NCI-H1436 treated with DMSO at 0.1 percent for 48 hours (cell line): ENCODE data around the gene COL11A1.

Source experiments
- DNase-seq: peaks from one replicate; lab custom pipeline; 2025; lab: John Stamatoyannopoulos, UW

Gene COL11A1

GRCh38 chr1:102901996-102902395, 206.3 kb downstream of the COL11A1 start:
- no peak for DNase-seq

GRCh38 chr1:102899935-102900334, 208.4 kb downstream of the COL11A1 start:
- DNase-seq, result no peak

GRCh38 chr1:102897557-102897956, 210.8 kb downstream of the COL11A1 start:
- no peak for DNase-seq

GRCh38 chr1:102896771-102897170, 211.6 kb downstream of the COL11A1 start:
- no peak for DNase-seq

DNA sequence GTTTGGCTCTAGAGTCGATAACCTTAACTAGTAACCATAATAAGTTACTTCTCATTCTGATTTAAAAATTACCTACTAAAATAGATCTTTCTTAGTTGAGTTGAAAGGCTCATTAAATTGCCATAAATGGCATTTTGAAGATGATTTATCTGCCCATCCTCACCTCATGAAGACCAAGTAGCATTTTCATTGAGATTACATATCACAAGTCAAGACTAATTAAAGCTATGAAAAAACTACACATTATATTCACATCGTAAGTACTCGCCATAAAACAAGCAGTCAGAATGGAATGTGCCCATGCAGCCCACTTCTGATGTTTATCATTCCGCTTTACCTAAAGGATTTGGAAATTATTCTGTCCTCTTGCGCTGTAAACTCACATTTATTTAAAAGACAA, 212.0 kb downstream of the COL11A1 start:
- no peak for DNase-seq

DNA sequence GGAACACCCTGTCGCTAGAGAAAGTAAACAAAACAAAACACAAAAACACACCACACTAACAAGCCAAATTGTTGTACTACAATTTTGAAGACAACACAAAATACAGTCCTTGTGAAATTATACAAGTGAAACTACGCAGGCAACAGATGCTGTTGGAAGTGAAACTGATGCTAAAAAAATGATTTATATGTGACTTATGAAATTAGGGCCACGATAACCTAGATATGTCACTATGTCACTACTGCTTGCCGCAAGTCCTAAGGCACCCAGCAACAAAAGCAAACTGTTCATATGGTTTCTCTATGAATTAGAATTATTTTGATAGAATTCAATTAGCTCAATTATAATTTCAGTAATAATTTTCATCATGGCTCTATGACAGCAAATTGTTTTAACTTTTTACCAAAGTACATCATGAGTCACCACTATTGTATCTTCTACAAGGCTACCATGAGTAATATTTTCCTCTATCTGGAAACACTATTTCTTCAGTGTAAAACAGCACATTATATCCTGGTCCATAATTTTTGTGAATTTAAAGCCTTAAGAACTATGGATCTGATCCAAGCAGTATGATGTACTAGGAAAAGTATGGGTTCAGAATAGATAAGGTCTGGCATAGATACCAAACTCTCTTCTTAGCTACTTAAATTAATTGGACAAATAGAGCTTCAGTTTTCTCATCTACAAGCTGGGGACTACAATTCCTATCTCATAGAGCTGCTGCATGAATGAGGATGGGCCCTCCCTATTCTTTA, 216.3 kb downstream of the COL11A1 start:
- DNase-seq, result no peak

- DNase-seq, result no peak
Measured at GRCh38 chr1:102886638-102887037, 221.7 kb downstream of the COL11A1 start.

GRCh38 chr1:102884238-102884637, 224.1 kb downstream of the COL11A1 start:
- no peak for DNase-seq

GRCh38 chr1:102879439-102879993, 228.8 kb downstream of the COL11A1 start:
- no peak for DNase-seq

DNA sequence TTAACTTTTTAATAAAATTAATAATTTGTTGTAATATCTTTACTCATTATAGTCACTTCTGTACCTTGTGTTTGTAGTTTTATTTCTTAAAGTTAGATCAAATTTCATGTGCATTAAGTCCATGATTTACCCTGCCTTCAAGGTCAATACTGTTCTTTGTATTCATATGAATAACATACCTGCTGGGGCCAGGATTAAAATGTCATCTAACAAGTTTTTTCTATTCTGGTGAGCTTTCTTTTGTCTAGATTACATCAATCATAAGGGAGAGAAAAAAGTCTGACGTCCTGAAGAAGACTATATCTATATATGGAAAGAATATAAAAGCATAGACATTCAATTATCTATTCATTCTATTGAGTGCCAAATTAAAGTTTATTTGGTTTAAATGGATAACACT, 232.6 kb downstream of the COL11A1 start:
- no peak for DNase-seq

DNA sequence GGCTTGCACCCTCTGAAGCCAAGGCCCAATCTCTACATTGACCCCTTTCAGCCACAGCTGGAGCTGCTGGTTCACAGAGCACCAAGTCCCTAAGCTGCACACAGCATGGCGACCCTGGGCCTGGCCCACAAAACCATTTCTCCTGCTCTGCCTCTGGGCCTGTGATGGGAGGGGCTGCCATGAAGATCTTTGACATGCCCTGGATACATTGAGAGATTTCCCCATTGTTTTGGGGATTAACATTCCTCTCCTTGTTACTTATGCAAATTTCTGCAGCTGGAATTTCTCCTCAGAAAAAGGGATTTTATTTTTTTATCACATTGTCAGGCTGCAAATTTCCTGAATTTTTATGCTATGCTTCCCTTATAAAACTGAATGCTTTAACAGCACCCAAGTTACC, 235.8 kb downstream of the COL11A1 start:
- DNase-seq, result no peak

DNA sequence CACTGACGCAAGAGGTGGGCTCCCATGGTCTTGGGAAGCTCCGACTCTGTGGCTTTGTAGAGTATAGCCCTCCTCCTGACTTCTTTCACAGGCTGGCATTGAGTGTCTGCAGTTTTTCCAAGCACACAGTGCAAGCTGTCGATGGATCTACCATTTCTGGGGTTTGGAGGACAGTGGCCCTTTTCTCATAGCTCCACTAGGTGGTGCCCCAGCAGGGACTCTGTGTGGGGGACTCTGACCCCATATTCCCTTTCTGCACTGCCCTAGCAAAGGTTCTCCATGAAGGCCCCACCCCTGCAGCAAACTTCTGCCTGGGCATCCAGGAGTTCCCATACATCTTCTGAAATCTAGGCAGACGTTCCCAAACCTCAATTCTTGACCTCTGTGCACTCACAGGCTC, 236.2 kb downstream of the COL11A1 start:
- no peak for DNase-seq

GRCh38 chr1:102863704-102864103, 244.6 kb downstream of the COL11A1 start:
- no peak for DNase-seq

DNA sequence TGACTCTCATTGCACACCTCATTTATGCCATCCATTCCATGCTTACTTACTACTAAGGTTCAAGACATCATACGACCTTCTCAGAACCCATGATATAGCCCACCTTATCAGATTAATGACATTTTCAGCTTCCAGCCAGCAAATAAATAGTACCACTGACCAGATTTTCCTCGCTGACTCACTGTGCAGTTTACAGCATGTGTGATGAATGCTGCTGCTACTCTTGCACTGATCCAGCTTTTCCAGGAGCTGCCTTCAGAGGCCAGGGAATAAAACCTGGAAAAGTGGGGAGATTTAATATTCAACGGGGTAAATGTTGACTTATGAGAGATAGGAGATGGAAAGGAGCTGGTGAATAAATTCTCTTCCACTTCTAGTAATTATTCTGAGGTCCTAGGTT, 247.1 kb downstream of the COL11A1 start:
- DNase-seq, result no peak

- no peak for DNase-seq
Measured at GRCh38 chr1:102858695-102859094, 249.6 kb downstream of the COL11A1 start.

DNA sequence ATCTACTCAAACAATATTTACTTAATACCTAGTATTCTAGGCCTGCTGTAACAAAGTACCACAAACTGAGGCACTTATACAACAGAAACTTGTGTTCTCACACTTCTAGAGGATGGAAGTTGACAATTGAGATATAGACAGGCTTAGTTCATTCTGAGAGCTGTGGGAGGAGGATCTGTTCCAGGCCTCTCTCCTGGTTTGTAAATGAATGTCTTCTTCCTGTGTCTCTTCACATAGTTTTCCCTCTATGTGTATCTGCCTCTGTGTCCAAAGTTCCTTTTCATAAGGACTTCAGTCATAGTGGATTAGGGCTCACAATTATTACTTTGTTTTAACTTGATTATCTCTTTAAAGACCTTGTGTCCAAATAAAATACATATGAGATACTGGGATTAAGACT, 251.1 kb downstream of the COL11A1 start:
- DNase-seq, result no peak

GRCh38 chr1:102853701-102854187, 254.6 kb downstream of the COL11A1 start:
- no peak for DNase-seq

GRCh38 chr1:102853136-102853535, 255.2 kb downstream of the COL11A1 start:
- no peak for DNase-seq

- no peak for DNase-seq
Measured at GRCh38 chr1:102852613-102853012, 255.7 kb downstream of the COL11A1 start.

DNA sequence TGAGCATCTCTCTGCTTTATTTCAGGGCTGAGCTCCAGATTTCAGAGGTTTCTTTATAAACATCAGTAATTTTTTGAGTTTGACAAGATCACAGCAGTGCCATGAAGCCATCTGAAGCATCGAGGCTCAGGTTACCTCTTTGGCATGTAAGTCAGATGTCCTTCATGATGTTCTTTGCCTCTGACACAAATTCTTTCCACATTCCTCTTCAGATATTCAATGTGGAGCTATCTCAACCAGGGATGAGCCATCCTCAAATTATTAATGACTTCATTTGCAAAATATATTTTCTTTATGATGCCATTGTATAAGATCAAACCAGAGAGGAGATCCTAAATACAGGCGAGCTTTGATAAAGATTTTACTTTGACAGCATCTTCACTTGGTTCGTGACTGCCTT, 256.7 kb downstream of the COL11A1 start:
- DNase-seq, result no peak

DNA sequence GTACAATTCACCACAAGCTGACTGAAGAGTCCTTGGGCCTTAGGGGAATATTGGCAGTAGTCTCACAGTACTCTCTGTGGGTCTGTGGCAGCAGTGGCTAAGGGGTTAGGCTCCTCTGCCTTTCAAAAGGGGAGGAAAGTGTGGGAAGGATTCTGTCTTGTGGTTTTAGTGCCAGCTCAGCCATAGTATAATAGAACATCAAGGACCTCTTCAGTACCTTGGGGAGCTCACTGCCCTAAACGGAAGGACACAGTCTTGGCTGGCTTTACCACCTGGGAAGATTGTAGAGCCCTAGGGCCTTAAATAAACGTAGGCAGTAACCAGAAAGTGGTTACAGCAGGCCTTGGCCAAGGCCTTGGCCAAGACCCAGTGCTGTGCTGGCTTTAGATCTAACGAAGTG, 265.7 kb downstream of the COL11A1 start:
- DNase-seq, result no peak

GRCh38 chr1:102840741-102841140, 267.6 kb downstream of the COL11A1 start:
- DNase-seq, result no peak

GRCh38 chr1:102838016-102838415, 270.3 kb downstream of the COL11A1 start:
- DNase-seq, result no peak

- no peak for DNase-seq
Measured at GRCh38 chr1:102837551-102837950, 270.8 kb downstream of the COL11A1 start.
